AG09319 (cell line): ENCODE results near the gene DAB2.

Experiments
- DNase-seq: peaks from one replicate; pipeline ENCODE4 v3.0.0-alpha.2; 2010; ENCODE audit warnings: low read depth; ENCODE audit errors: extremely low read depth
- TF ChIP-seq, protein P1 (sequence below): IDR thresholded peaks from 2 replicates; pipeline ENCODE4 v1.5.1; 2011; ENCODE audit warnings: low read depth, mild to moderate bottlenecking, inconsistent platforms, low read length, moderate library complexity

Gene DAB2

DNA sequence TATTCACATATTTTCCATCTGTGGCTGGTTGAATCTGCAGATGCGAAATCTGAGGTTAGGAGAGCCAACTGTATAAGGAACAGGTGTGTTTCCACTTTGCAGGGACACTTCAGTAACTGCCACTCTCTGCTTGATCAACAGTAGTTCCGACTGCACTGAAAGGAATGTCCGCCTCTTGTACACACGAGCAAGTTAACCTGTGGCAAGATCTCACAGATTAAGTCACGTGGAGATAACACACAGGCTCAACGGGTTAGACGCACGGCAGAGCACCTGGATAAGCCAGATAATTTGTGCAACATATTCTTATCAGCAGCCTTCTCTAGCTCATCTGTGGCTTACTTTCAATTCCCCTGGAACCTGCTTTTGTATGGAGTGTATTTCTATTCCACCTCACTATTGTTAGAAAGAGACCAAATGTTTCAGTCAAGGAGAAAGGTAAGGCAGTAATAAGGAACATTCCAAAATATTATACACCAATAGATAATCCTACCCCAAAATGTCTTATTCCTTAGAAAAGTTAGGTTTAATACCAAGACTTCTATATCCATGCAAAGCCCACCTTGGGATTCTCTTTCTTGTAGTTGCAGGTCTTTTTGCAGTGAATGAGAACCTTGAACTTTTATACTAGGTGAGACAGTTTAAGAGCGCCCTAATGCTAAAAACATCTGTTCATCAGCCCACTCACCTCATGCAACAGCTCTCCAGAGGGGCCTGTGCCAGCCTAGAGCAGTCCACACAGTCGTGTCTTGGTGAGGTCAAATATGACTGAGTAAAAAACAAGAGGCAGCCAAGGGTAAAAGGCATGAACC, 54.0 kb downstream of the DAB2 start:
- TF ChIP-seq, protein P1, sequence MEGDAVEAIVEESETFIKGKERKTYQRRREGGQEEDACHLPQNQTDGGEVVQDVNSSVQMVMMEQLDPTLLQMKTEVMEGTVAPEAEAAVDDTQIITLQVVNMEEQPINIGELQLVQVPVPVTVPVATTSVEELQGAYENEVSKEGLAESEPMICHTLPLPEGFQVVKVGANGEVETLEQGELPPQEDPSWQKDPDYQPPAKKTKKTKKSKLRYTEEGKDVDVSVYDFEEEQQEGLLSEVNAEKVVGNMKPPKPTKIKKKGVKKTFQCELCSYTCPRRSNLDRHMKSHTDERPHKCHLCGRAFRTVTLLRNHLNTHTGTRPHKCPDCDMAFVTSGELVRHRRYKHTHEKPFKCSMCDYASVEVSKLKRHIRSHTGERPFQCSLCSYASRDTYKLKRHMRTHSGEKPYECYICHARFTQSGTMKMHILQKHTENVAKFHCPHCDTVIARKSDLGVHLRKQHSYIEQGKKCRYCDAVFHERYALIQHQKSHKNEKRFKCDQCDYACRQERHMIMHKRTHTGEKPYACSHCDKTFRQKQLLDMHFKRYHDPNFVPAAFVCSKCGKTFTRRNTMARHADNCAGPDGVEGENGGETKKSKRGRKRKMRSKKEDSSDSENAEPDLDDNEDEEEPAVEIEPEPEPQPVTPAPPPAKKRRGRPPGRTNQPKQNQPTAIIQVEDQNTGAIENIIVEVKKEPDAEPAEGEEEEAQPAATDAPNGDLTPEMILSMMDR = no peak
- DNase-seq = no peak

DNA sequence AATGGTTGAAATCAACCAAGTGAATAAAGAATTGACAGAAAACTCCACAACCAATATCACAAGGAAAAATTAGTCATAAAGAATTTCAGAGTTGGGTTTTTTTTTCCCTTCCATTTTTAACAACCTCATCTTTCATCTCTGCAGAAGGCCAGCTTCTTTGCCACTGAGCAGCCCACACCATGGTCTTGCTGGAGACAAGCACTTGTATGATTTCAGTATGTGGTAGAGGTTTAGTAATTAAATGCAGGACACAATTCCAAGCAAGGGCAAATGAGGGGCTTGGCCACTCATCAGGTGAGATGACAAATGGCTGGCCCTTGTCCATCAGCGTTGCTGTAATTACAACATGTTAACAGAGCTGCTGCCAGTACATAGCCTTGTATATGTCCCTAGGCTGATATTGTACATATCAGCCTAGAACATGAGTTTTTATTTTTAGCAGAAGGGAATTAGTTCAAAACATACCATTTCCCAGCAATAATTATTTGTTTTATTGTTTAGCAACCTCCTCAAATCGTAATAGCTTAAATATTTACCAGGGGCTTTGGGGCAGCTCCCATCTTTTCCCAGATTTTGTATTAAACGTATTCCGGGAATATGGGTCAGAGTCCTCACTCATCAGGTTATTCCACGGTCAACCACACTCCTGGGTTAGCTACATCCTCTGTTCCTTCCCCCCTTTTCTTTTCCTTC, 55.5 kb downstream of the DAB2 start:
- DNase-seq = no peak
- TF ChIP-seq, protein P1 = no peak

DNA sequence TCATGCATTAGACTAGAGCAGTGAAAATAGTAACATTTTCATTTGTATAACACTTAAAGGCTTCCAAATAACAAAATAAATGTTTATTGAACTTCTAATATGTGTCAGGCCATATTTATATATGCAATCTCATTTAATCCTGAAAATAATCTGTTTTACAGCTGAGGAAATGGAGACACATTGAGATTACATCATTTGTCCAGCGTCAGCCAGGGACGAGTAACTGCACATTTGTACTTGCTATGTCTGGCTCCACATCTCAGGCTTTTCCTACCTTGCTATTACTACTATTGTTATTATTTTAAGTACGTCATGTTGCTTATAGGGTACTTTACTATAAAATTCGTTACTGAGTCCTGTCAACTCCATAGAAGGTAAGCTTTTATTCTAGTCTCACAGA, 56.7 kb downstream of the DAB2 start:
- TF ChIP-seq, protein P1 = no peak
- DNase-seq = no peak

DNA sequence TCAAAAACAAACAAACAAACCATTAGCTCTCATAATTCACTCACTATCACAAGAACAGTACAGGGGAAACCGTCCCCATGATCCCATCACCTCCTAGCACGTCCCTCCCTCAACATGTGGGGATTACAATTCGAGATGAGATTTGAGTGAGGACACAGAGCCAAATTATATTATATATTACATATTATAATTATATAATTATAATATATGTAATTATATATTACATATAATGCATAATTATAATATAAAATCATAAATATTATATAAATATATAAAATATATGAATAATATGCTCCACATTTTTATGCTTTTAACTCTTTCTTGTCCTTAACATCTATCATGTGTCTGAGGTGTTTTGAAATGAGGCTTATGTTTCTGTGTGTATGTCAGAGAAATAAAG, 57.1 kb downstream of the DAB2 start:
- DNase-seq = no peak
- TF ChIP-seq, protein P1 = no peak

DNA sequence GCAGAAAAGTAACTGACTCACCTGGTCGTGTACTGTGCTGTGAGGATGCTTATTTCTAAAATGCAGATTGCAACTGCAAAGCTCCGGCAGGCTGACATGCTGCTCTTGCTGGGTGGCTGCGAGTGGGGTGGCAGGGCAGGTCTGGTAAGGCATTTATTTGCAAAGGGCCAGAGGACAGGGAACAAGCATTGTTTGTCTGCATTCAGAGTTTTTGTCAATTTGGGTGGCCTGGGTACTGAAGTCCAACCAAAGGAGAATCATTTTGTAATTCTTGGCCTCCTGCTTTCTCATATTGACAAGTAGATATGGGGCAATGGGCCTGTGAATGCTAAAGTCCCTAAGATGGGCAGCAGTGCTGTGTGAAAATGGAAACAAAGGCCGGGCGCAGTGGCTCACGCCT, 60.4 kb downstream of the DAB2 start, which contains the start of gene C9:
TSS of gene C9 (minus strand) at position 129 of the 400 bp plus-strand sequence. CDS start at position 98, 31 bp downstream.
- no peak for DNase-seq
- TF ChIP-seq, protein P1 = no peak

DNA sequence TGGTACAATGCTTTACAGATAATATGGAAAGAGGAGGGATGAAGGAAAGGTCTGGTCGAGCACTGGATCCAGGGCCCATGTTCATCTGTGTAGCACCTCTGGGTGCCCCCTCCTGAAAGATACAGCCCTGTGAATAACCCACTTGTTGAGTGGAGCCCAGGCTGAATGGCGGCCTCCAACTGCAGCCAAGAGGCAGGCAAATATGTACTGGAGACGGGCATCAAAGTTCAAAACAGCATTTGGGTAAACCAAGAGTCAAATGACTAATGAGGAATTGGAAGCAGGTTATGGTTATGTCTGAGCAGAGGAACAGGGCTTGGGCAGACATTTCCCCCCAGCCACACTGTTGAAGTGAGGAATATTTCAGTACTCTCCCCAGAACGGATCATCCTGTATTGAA, 61.6 kb downstream of the DAB2 start:
- TF ChIP-seq, protein P1 = no peak

DNA sequence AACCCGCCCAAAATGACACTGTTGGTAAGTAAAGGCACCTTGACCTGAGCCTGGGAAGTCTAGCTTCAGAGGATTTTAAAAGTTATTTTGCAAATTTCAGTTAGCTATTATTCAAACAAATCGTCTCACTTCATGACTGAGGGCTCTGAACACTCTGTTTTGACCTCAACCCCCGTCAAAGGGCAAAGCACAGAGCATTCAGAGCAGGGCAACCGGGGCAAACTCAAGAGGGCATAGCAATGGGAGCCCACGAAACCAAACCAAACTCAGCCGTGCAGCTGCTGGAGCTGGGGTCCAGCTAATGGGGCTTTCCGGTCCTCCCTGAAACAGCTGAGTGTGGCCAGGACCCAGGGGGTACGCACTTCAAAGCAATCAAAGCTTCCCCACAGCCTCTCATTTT, 62.1 kb downstream of the DAB2 start:
- DNase-seq = no peak
- TF ChIP-seq, protein P1 = no peak

More for the DNA sequence above, 61.6 kb downstream of the DAB2 start:
- no peak for DNase-seq
